HG03039 (cell line): ENCODE measurements around the gene FLOT1.

ENCODE experiments used
- ATAC-seq: cut with Tn5 transposase; IDR thresholded peaks from one replicate; pipeline ENCODE4 v1.9.1; 2021; ENCODE audit warnings: mild to moderate bottlenecking, moderate library complexity; ENCODE audit not compliant: unreplicated experiment

FLOT1 gene

GRCh38 chr6:30747902-30748769 lies 5.6 kb upstream of the FLOT1 start:
- no peak for ATAC-seq

GRCh38 chr6:30747300-30747687 lies 4.8 kb upstream of the FLOT1 start:
- no peak for ATAC-seq

GRCh38 chr6:30744054-30744805 lies 1.7 kb upstream of the FLOT1 start, which contains the start of gene IER3:
Gene IER3, minus strand, starts transcription at chr6:30744547. Its CDS starts 29 bp downstream, at chr6:30744518.
- no peak for ATAC-seq

- no peak for ATAC-seq
These were observed 889 bp upstream of the FLOT1 start for GRCh38 chr6:30743099-30744053.

- no peak for ATAC-seq
These were observed 635 bp downstream of the FLOT1 start for GRCh38 chr6:30741789-30742315.

DNA sequence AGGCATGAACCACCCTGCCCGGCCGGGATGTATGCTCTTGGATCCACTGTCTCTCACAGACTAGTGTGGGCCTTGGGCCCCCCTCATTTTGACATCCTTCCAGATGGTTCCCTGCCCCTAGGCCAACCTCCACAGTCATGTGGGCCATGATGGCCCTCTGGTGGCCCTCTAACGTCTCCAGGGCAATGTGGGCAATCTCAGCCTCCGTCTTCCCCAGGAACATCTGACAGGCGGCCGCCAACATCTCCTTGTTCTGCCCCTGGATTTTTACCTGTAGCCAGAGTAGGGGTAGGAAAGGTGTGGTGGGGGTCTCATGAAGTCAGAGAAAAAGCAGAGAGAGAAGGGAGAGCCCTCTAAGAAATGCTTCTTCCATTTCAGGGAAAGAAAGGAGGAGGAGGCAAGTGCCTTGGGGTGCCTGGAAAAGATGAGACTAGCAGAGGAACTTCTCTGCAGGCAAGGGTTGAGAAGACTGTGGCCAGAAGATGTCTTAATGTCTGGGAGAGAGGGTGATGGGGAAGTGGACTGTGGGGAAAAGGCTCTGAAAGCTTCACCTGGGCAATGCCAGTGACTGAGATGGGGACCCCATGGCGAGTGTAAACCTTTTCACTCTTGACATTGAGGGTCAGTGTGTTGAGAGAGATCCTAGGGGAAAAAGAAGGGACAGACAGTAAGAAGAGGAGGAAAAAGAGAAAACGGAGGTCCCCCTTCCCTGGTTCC lies 1.3 kb downstream of the FLOT1 start:
- no peak for ATAC-seq

- ATAC-seq = no peak
These were observed 2.0 kb downstream of the FLOT1 start for GRCh38 chr6:30740540-30740870.

- no peak for ATAC-seq
These were observed 4.0 kb downstream of the FLOT1 start for GRCh38 chr6:30738532-30738931.

DNA sequence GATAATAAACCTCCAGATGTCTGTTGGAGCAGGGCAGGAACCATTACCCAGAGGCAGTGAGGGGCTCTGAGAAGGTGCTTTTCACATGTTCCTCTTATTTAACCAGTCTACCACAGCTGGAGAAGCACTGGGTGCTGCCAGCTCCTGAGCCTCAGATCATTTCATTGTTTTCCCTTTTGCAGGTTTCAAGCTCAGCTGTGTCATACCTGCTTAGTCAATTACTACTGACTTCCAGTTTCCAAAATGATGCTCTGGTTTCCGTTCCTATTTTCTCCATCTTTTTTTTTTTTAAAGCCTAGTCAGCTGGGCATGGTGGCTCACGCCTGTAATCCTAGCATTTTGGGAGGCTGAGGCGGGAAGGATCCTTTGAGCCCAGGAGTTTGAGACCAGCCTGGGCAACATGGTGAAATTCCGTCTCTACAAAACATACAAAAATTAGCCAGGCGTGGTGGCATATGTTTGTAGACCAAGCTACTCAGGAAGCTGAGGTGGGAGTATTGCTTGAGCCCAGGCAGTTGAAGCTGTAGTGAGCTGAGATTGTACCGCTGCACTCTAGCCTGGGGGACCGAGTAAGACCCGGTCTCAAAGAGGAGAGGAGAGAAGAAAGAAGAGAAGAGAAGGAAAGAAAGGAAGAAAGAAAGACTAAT lies 6.7 kb downstream of the FLOT1 start:
- ATAC-seq = no peak

DNA sequence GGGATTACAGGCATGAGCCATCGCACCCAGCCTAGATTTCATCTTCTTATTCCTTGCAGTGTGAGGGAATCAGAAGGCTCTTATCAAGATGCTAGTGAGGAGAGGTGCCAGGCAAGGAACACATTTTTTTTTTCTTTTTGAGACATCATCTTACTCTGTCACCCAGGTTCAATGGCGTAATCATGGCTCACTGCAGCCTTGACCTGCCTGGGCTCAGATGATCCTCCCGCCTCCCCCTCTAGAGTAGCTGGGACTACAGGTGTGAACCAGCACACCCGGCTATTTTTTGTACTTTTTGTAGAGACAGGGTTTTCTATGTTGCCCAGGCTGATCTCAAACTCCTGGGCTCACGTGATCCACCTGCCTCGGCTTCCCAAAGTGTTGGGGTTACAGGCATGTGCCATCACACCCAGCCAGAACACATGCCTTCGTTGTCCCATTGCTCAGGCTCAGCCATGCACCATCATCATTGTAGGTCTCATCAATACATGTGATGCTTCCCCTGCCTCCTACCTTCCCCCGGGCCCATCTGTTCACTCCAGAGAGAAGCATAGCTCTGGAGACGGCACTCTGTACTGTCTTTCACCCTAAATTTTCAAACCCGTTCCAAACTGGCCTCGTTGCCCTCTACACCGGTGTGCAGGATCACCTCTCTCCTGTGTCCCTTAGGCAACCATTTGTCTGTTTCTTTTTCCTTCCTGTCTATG lies 10.1 kb downstream of the FLOT1 start:
- ATAC-seq = no peak

DNA sequence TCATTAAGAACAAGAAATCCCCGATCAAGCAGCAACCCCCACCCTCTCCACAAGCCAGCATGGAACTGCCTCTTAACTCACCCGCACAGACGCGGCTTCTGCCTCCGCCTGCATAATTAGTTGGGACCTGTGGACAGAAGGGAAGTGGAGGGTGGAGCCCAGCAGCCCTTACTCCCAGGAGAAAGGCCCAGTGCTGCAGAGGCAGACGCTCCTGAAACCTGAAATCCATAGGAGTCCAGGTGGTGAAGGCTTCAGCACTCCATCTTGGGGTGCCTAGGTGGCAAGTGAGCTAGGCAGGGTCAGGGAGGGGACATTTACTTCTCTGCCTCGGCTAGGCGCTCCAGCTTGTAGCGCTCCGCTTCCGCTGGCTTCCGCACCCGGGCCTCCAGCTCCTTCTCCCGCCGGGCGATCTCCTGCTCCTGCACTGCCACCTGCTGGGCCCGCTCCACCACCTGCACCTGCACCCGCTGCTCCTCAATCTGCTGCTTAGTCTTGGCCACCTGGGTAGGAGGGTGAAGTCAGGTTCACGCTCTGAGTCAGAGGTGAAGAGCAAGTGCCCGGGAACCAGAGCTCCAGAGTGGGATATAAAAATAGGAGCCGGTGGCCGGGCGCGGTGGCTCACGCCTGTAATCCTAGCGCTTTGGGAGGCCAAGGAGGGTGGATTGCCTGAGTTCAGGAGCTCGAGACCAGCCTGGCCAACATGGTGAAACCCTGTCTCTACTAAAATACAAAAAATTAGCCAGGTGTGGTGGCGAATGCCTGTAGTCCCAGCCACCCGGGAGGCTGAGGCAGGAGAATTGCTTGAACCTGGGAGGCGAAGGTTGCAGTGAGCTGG lies 11.7 kb downstream of the FLOT1 start:
- peak; percentile 42 for ATAC-seq

- ATAC-seq = no peak
These were observed 14.4 kb downstream of the FLOT1 start for GRCh38 chr6:30727920-30728553.

GRCh38 chr6:30726506-30727413 lies 15.7 kb downstream of the FLOT1 start:
- ATAC-seq = no peak

GRCh38 chr6:30725713-30726505 lies 16.6 kb downstream of the FLOT1 start:
- no peak for ATAC-seq

DNA sequence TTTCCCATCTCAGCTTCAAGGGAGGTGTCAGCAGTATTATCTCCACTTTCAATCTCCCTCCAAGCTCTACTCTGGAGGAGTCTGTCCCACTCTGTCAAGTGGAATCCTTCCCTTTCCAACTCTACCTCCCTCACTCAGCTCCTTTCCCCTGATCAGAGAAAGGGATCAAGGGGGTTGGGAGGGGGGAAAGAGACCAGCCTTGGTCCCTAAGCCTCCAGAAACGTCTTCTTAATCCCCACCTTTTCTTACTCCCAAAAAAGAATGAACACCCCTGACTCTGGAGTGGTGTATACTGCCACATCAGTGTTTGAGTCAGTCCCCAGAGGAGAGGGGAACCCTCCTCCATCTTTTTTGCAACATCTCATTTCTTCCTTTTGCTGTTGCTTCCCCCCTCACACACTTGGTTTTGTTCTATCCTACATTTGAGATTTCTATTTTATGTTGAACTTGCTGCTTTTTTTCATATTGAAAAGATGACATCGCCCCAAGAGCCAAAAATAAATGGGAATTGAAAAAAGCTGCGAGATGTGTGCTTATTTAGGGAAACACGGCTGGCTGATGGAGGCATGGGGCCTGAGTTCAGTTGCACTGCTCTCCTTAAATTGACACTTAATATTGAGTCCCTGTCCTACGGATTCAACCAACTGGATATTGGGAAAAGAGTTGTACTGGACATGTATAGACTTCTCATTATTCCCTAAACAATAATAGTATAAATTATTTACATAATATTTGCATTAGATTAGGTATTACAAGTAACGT lies 17.4 kb downstream of the FLOT1 start:
- ATAC-seq = no peak
